Small intestine (tissue), 7 donors: ENCODE results near the gene SMTNL2. TPM values are rescaled to one million over a fixed set of nuclear protein-coding genes. Genes with fewer than 3 reads are reported as not detected.

ENCODE experiments used
- DNase-seq, 2 donors: peaks; one replicate each; pipeline versions ENCODE4 v3.0.0 to v3.0.0-alpha.2; 2013
- FAIRE-seq: peaks from 2 replicates; lab custom pipeline; 2012; peaks lifted over from hg19 to GRCh38; lab: Jason Lieb, UNC
- H3K27ac ChIP-seq, 3 donors: one replicate each; pipeline ENCODE4 v1.5.1; 2013; ENCODE audit warnings: low read length in 2 of 3, mild to moderate bottlenecking in 2 of 3, control low read depth in 1 of 3, inconsistent platforms in 1 of 3, low read depth in 1 of 3, moderate library complexity in 1 of 3
- H3K27me3 ChIP-seq, 3 donors: one replicate each; pipeline ENCODE4 v1.6.1; 2013; ENCODE audit warnings: low read length in 3 of 3, inconsistent platforms in 1 of 3; ENCODE audit not compliant: control insufficient read depth in 3 of 3, insufficient read depth in 3 of 3
- H3K36me3 ChIP-seq, 3 donors: one replicate each; pipeline ENCODE4 v1.6.1; 2013; ENCODE audit warnings: low read length in 3 of 3, inconsistent platforms in 1 of 3, low read depth in 1 of 3, mild to moderate bottlenecking in 1 of 3, moderate library complexity in 1 of 3; ENCODE audit not compliant: control insufficient read depth in 3 of 3, insufficient read depth in 2 of 3
- H3K4me1 ChIP-seq, 3 donors: one replicate each; pipeline ENCODE4 v1.6.1; 2013; ENCODE audit warnings: low read length in 2 of 3, inconsistent platforms in 1 of 3, low read depth in 1 of 3, mild to moderate bottlenecking in 1 of 3, moderate library complexity in 1 of 3; ENCODE audit not compliant: control insufficient read depth in 3 of 3, insufficient read depth in 2 of 3
- H3K4me3 ChIP-seq, 3 donors: one replicate each; pipeline ENCODE4 v1.5.1; 2013; ENCODE audit warnings: low read length in 3 of 3, control low read depth in 1 of 3, inconsistent platforms in 1 of 3, low read depth in 1 of 3, mild to moderate bottlenecking in 1 of 3, moderate library complexity in 1 of 3
- H3K9me3 ChIP-seq, 2 donors: one replicate each; pipeline ENCODE4 v1.6.1; 2013; ENCODE audit warnings: low read depth in 1 of 2, low read length in 1 of 2; ENCODE audit not compliant: control insufficient read depth in 2 of 2, insufficient read depth in 1 of 2
- WGBS, 3 donors: extraction: QIAGEN DNeasy Blood & Tissue Kit; methylation state at CpG; one replicate each; pipeline ENCODE4 v1.1.7; 2013; 5-methylcytosine and 5-hydroxymethylcytosine counted together
- polyA plus RNA-seq, 4 donors: library from polyadenylated mRNA; stranded (reverse) in 3 of 4; unstranded in 1 of 4; fragments of 200-250 nt in 3 of 4; fragments of 120-200 nt in 1 of 4; gene quantifications; one replicate each; pipeline versions ENCODE4 v1.2.1 to v1.2.3, GENCODE V29; 2013
- donor health status: healthy with polysubstance abuse.
- donor health status: control.
- donor health status: control.
- donor health status: Bipolar disorder and iron deficiency.
- donor health status: healthy.

SMTNL2 gene
- polyA plus RNA-seq, 4 donors, result 1.5 to 10.4 TPM; not detected in 2

DNA sequence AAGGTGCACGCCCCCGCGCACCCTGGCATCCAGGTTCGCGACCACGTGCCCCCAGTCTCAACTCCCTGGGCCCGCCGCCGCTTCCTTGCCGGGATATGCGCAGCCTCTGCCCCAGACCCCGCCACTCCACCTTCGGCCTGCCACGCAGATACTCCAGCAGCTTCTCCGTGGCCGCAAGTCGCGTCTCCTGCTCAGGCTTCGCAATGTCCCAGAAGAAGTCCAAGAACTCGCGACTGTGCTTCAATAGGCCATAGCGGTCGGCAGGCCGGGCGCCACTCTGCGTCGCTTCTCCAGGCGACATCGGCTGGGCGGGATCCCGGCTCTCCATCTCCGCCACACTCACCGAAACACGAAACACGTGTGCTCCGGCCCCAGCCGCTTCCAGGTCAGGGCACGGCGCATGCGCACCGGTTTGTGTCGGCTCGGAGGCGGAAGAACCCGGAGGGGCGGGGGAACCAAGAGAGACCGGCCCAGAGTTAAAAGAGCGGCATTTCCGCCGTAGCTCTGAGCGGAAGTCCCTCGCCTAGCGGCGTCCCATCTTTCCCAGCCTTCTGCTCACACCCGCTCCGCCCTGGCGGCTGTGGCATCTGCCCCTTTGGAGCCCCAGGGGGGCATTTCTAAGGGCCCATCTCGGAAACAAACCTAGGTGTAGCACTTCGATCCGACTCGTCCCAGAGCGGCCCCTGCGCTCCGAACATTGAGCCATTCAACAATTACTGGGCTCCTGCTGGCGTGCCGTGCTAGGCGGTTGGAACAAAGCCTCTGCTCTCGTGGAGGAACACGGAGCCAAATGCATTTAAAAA, 29.1 kb upstream of the SMTNL2 start, which contains the start of gene MYBBP1A:
Gene MYBBP1A, minus strand, starts transcription at position 388 of the 803 bp plus-strand sequence. Its CDS starts 60 bp downstream, at position 328.
- Histone ChIP-seq H3K36me3 (peaks cover 9 to 41% (median 19%) of the 10 kb centered on the region in 3 donors), H3K4me1 (peaks cover 4 to 25% (median 8%) of the 10 kb centered on the region in 3 donors), H3K4me3 (peak within 1 kb of the TSS; percentile 62 to 88 (median 68)), H3K27ac (peak within 1 kb of the TSS; percentile 76 to 85 (median 77)), H3K9me3 (no peaks in the 10 kb centered on the region), H3K27me3 (no peaks in the 10 kb centered on the region)
- no peak for FAIRE-seq
- WGBS, 3 donors, result 0 to 1% (median 0%) methylated on average over 68 to 69 of the region's 69 CpGs
- peak; percentile 97 to 98 for DNase-seq

GRCh38 chr17:4555873-4556759, 28.2 kb upstream of the SMTNL2 start:
- Histone ChIP-seq H3K27me3 (no peaks in the 10 kb centered on the region), H3K9me3 (no peaks in the 10 kb centered on the region), H3K36me3 (peaks cover 4 to 32% (median 17%) of the 10 kb centered on the region in 3 donors), H3K4me3 (peak overlapping the region in 2 of 3 donors; percentile 68 to 88), H3K27ac (peak overlapping the region; percentile 76 to 85 (median 77)), H3K4me1 (peaks cover 6 to 34% (median 11%) of the 10 kb centered on the region in 3 donors)
- 57 to 65% (median 60%) methylated on average over 17 of the region's 17 CpGs for WGBS, 3 donors
- no peak for FAIRE-seq
- no peak for DNase-seq

- Histone ChIP-seq H3K9me3 (no peaks in the 10 kb centered on the region), H3K27ac (no peak overlapping the region), H3K4me3 (no peak overlapping the region), H3K36me3 (peaks cover 0 to 25% (median 11%) of the 10 kb centered on the region in 3 donors), H3K4me1 (peaks cover 7 to 42% (median 11%) of the 10 kb centered on the region in 3 donors), H3K27me3 (no peaks in the 10 kb centered on the region)
- no peak for FAIRE-seq
- 57 to 79% (median 71%) methylated on average over 4 of the region's 4 CpGs for WGBS, 3 donors
- DNase-seq, result no peak
Observed at GRCh38 chr17:4556996-4557395, 27.3 kb upstream of the SMTNL2 start.

- peaks cover 9 to 49% (median 11%) of the 10 kb centered on the region in 3 donors for H3K4me1 ChIP-seq
- H3K27me3 ChIP-seq, result no peaks in the 10 kb centered on the region
- FAIRE-seq (no peak), DNase-seq (no peak)
- H3K9me3 ChIP-seq, result no peaks in the 10 kb centered on the region
- WGBS, 3 donors, result 79 to 88% (median 85%) methylated on average over 6 of the region's 6 CpGs
- no peak overlapping the region for H3K27ac ChIP-seq
- no peak overlapping the region for H3K4me3 ChIP-seq
- H3K36me3 ChIP-seq, result peaks cover 0 to 17% (median 3%) of the 10 kb centered on the region in 3 donors
Observed at GRCh38 chr17:4557626-4558346, 26.5 kb upstream of the SMTNL2 start.

GRCh38 chr17:4558347-4558971, 25.9 kb upstream of the SMTNL2 start:
- Histone ChIP-seq H3K27ac (no peak overlapping the region), H3K27me3 (no peaks in the 10 kb centered on the region), H3K9me3 (no peaks in the 10 kb centered on the region), H3K4me1 (peaks cover 9 to 49% (median 11%) of the 10 kb centered on the region in 3 donors), H3K36me3 (peaks cover 0 to 11% (median 0%) of the 10 kb centered on the region in 3 donors), H3K4me3 (peak overlapping the region in 1 of 3 donors; percentile 50)
- FAIRE-seq, result no peak
- no peak for DNase-seq
- 58 to 88% (median 72%) methylated on average over 24 of the region's 24 CpGs for WGBS, 3 donors

GRCh38 chr17:4559139-4559791, 25.1 kb upstream of the SMTNL2 start:
- DNase-seq, result peak in 1 of 2 donors; percentile 43
- no peaks in the 10 kb centered on the region for H3K27me3 ChIP-seq
- H3K4me1 ChIP-seq, result peaks cover 9 to 46% (median 11%) of the 10 kb centered on the region in 3 donors
- peak overlapping the region; percentile 53 to 90 (median 84) for H3K27ac ChIP-seq
- peak overlapping the region in 2 of 3 donors; percentile 32 to 50 for H3K4me3 ChIP-seq
- peaks cover 0 to 4% (median 0%) of the 10 kb centered on the region in 3 donors for H3K36me3 ChIP-seq
- no peaks in the 10 kb centered on the region for H3K9me3 ChIP-seq
- 5 to 56% (median 42%) methylated on average over 14 to 17 of the region's 17 CpGs for WGBS, 3 donors
- no peak for FAIRE-seq

- H3K36me3 ChIP-seq, result no peaks in the 10 kb centered on the region
- H3K4me3 ChIP-seq, result peak overlapping the region in 2 of 3 donors; percentile 32 to 50
- peak overlapping the region; percentile 53 to 90 (median 84) for H3K27ac ChIP-seq
- WGBS, 3 donors, result 10 to 72% (median 27%) methylated on average over 5 of the region's 5 CpGs
- DNase-seq, result peak in 1 of 2 donors; percentile 55
- no peak for FAIRE-seq
- no peaks in the 10 kb centered on the region for H3K27me3 ChIP-seq
- H3K9me3 ChIP-seq, result no peaks in the 10 kb centered on the region
- H3K4me1 ChIP-seq, result peaks cover 9 to 43% (median 9%) of the 10 kb centered on the region in 3 donors
Observed at GRCh38 chr17:4559966-4560365, 24.4 kb upstream of the SMTNL2 start.
